C4-2B (cell line): ENCODE measurements around the gene JMJD4.

Experiments used
- H3K27ac ChIP-seq: fragments of 450-650 bp; 2 replicates; pipeline ENCODE4 v1.5.1; 2017
- ZFX ChIP-seq: fragments of 450-650 bp; IDR thresholded peaks from 2 replicates; pipeline ENCODE4 v1.6.1; 2017
- TF ChIP-seq, protein P1 (sequence below): fragments of 450-650 bp; conservative IDR thresholded peaks from 2 replicates; pipeline ENCODE4 v1.5.1; 2017; ENCODE audit warnings: mild to moderate bottlenecking

The JMJD4 gene

DNA sequence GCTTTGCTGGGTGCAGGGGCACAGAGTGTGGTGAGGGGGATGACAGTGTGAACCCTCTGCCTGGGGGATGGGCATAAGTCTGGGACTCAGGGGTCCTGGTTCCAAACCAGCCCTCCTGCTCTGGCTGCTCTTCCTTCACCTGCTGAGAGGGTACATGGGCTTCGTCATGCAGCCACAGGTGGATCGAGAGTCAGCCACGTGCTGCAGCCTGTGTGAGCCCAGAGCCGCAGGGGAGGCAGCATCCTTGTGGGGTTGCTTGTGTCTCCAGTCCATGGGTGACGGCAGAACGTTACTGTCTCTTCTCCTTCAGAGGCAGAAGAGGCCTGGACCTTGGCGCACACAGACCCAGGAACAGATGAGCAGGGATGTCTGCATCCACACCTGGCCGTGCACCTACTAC, 12.3 kb upstream of the JMJD4 start:
- H3K27ac ChIP-seq, result no peak overlapping the region
- TF ChIP-seq, protein P1, sequence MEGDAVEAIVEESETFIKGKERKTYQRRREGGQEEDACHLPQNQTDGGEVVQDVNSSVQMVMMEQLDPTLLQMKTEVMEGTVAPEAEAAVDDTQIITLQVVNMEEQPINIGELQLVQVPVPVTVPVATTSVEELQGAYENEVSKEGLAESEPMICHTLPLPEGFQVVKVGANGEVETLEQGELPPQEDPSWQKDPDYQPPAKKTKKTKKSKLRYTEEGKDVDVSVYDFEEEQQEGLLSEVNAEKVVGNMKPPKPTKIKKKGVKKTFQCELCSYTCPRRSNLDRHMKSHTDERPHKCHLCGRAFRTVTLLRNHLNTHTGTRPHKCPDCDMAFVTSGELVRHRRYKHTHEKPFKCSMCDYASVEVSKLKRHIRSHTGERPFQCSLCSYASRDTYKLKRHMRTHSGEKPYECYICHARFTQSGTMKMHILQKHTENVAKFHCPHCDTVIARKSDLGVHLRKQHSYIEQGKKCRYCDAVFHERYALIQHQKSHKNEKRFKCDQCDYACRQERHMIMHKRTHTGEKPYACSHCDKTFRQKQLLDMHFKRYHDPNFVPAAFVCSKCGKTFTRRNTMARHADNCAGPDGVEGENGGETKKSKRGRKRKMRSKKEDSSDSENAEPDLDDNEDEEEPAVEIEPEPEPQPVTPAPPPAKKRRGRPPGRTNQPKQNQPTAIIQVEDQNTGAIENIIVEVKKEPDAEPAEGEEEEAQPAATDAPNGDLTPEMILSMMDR, result no peak
- TF ChIP-seq ZFX, result no peak

DNA sequence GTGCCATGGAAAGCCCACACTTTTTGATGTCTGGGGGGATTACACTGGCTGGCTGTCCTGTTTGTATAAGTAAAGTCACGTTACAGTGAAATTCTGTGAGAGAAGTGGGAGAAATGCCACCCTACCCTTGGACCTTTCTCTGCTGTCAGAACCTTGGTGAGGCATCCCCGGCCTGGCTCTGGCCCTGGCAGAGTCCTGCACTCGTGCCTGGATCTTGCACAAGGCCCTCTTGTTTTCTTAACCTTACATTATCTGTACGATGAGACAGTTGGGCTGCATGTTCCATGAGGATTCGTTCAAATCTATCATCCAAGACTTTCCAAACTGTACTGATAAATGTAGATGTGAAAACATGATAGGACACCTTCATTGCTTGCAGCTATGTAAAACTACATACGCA, 11.6 kb upstream of the JMJD4 start:
- TF ChIP-seq, protein P1, result no peak
- TF ChIP-seq ZFX, result no peak
- no peak overlapping the region for H3K27ac ChIP-seq

DNA sequence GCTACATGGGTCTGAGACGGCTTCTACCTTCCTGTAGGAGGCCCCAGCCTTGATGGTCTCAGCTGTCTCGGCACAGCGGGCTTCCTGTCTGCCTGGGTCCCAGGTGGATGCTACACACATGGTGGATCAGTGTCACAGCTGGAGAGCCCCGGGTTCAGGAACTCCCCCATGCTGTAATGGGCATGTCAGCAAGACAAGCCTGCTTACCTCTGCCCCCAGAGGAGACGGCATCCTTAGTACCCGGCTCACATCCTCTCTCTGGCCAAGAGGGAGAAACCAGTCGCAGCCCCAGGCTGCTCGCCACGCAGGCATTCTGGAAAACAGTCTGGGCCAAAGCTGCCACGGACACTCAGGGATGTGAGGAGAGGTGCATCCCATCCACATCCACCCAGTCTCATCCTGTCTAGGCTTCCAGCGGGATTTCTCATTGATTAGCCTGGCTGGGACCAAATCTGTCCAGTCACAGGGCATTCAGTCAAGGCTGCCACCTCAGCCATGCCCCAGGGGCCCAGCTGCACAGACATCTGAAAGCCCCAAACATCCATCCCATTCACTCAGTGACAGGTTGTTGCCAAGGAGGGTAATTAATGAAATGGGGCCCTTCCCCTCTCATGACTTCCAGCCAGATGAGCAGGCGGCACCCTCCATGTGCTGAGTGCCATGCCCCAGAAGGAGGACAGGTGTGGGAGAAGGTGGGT, 10.6 kb upstream of the JMJD4 start:
- H3K27ac ChIP-seq, result no peak overlapping the region
- TF ChIP-seq, protein P1, result no peak
- TF ChIP-seq ZFX, result no peak

DNA sequence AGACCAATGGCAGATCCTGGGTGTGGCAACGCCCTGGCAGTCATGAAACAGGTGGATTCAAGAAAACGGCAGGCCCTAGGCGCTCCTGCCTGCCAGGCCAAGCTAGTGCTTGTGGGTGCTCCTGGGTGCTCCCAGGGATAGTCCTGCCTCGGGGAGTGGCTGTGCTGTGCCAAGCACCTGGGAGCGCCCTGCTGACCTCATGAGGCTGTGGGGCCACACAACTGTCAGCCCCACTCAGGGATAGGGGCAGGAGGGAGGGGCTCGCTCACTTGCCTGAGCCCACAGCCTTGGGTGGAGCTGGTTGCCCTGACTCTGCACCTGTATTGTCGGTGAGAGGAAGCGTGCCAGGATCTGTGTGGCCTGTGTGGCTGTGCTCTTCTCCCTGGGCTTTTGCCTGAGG, 9.6 kb upstream of the JMJD4 start:
- no peak overlapping the region for H3K27ac ChIP-seq
- TF ChIP-seq ZFX, result no peak
- TF ChIP-seq, protein P1, result no peak

DNA sequence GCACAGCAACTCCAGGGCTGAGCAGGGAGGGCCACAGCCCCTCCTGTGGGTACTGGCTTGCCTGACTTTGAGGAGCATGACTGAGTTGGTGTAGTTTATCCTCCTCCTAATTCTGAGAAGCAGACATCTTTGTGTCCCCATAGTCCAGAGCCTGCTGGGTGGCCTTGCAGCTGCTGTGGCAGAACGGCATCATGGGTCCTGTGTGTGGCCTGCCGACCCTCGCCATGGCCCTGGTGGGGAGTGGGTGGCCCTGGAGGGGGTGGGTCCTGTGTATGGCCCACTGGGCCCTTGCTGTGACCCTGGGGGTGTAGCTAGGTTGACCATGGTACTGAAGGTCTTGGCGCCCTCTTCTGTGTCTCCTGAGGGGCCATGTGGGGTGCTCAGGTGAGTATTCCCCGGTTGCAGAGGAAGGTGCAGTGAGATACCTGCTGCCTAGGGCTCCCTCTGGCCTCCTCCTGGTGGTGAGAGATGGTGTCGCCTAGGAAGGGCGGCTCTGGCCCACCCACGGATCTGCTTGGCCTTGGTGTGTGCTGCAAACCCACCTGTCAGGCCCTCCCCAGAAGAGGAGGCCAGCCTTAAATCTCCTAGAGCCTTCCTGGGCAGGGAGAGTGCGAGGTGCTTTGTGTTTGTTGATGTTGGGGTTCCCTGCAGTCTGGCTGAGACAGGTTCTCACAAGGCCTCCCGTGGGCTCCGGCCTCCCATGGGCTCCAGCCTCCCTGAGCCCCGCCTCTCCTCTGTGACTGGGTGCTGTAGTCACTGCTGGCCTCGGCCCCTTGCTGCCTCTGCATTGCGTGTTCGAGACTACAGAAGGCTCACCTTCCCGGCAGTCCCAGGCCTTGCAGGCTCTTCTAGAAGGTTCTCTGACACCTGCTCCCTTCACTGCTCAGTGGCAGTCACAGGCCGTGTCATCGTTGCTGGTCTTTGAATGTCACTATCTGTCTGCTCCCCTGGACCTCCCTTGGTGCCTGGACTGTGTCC, 7.9 kb upstream of the JMJD4 start:
- no peak overlapping the region for H3K27ac ChIP-seq
- no peak for TF ChIP-seq ZFX
- TF ChIP-seq, protein P1, result no peak

DNA sequence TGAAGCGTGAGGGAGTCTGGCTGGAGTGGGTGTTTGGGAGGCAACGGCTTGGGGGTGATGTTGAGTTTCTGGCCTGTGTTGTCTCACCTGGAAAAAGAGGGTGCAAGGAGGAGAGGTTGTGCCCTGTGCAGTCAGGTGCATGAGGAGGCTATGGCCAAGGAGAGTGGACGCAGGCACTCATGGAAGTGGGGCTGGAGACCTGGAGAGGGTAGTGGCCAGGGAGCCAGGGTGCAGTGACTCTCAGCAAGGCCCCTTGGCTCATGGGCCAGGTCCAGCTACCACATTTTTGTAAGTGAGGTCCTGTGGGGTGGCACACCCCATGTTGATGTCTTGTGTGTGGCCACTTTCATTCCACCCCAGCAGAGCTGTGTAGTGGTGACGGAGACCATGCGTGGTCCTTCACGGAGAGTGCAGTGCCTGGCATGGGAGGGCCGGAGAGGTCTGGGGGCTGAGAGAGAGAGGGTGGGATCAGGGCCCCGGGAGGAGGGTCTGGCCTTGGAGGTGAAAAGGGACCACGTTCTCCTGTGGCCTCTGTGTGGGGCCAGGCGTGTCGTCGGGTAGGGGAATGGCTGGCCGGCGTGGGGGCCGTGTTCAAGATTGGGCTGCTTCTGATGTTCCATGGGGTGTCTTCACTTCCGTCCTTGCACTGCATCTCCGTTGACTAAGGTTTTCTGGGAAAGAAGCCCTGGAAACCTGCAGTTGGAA, 6.2 kb upstream of the JMJD4 start:
- TF ChIP-seq ZFX, result no peak
- TF ChIP-seq, protein P1, result no peak
- H3K27ac ChIP-seq, result no peak overlapping the region
